CD4-positive, CD25-positive, alpha-beta regulatory T cell (primary cell): Measurements from ENCODE around the gene POLA1. TPM values are rescaled to one million over a fixed set of nuclear protein-coding genes. Genes with fewer than 3 reads are reported as not detected.

Source experiments
- ATAC-seq, 2 donors: fragments of 150-1000 bp; cut with Tn5 transposase; one replicate each; pipeline ENCODE4 v1.10.0; 2021; ENCODE audit warnings: low read depth in 2 of 2, moderate number of reproducible peaks in 2 of 2, moderate library complexity in 1 of 2
- DNase-seq, 3 donors: peaks; one replicate each; pipeline versions ENCODE4 v3.0.0 to v3.0.0-alpha.2; 2012 to 2022; ENCODE audit warnings: mixed read lengths in 1 of 3
- H3K27ac ChIP-seq: one replicate; pipeline ENCODE4 v1.7.0; 2013; ENCODE audit warnings: mild to moderate bottlenecking, low read length; ENCODE audit not compliant: insufficient read depth, poor library complexity, severe bottlenecking
- H3K27me3 ChIP-seq: one replicate; pipeline ENCODE4 v1.7.0; 2013; ENCODE audit warnings: low read length; ENCODE audit not compliant: control insufficient read depth, insufficient read depth
- H3K36me3 ChIP-seq: one replicate; pipeline ENCODE4 v1.7.0; 2013; ENCODE audit warnings: mild to moderate bottlenecking, low read length, moderate library complexity; ENCODE audit not compliant: control insufficient read depth, insufficient read depth
- H3K4me1 ChIP-seq: 2 replicates; pipeline ENCODE4 v1.7.0; 2013; ENCODE audit warnings: mild to moderate bottlenecking, low read length; ENCODE audit not compliant: insufficient read depth, control insufficient read depth, poor library complexity, severe bottlenecking
- H3K4me3 ChIP-seq: one replicate; pipeline ENCODE4 v1.7.0; 2013; ENCODE audit warnings: low read depth, mild to moderate bottlenecking, low read length, moderate library complexity
- H3K9me3 ChIP-seq, 2 experiments: 1 replicate in 1 of 2; 2 replicates in 1 of 2; pipeline ENCODE4 v1.7.0; 2013; ENCODE audit warnings: low read length in 2 of 2, mild to moderate bottlenecking in 1 of 2, moderate library complexity in 1 of 2; ENCODE audit not compliant: control insufficient read depth in 2 of 2
- H3K27ac Mint-ChIP-seq, 3 donors: one replicate each; pipeline ENCODE4 v1.8.0; 2020 to 2022; ENCODE audit warnings: mild to moderate bottlenecking in 3 of 3, mixed read lengths in 3 of 3, moderate library complexity in 2 of 3
- H3K27me3 Mint-ChIP-seq: one replicate; pipeline ENCODE4 v1.8.0; 2022; ENCODE audit warnings: mild to moderate bottlenecking, mixed read lengths
- H3K36me3 Mint-ChIP-seq: one replicate; pipeline ENCODE4 v1.8.0; 2020; ENCODE audit warnings: mixed read lengths
- H3K4me1 Mint-ChIP-seq, 4 donors: one replicate each; pipeline ENCODE4 v1.8.0; 2020 to 2022; ENCODE audit warnings: mixed read lengths in 4 of 4, mild to moderate bottlenecking in 1 of 4
- H3K4me3 Mint-ChIP-seq, 4 donors: one replicate each; pipeline ENCODE4 v1.8.0; 2020 to 2022; ENCODE audit warnings: mild to moderate bottlenecking in 4 of 4, mixed read lengths in 4 of 4, moderate library complexity in 3 of 4
- H3K9me3 Mint-ChIP-seq, 7 donors: one replicate each; pipeline ENCODE4 v1.8.0; 2020 to 2022; ENCODE audit warnings: mixed read lengths in 7 of 7, mild to moderate bottlenecking in 3 of 7, moderate library complexity in 2 of 7
- polyA plus RNA-seq, 4 donors: library from polyadenylated mRNA; unstranded; fragments of 300-500 nt; fragmentation: Illumina TruSeq; gene quantifications; one replicate each; pipeline ENCODE4 v1.2.3, GENCODE V29; 2021
- total RNA-seq: library from RNA; stranded (reverse); gene quantifications from one replicate; pipeline ENCODE4 v1.2.3, GENCODE V29; 2022

POLA1 gene
- total and polyA plus RNA-seq, 5 donors from 2014 or later, result 3.1 to 10.2 (median 4.7) TPM

GRCh38 chrX:24886916-24887315 lies 193.2 kb downstream of the POLA1 start:
- Histone ChIP-seq H3K9me3 (no peaks in the 10 kb centered on the region), H3K27ac (no peak overlapping the region), H3K27me3 (no peaks in the 10 kb centered on the region), H3K36me3 (no peaks in the 10 kb centered on the region), H3K4me1 (no peaks in the 10 kb centered on the region), H3K4me3 (no peak overlapping the region)
- Mint-ChIP-seq H3K27ac (no peak overlapping the region), H3K4me1 (peaks cover 2 to 9% (median 5%) of the 10 kb centered on the region in 4 donors), H3K27me3 (no peaks in the 10 kb centered on the region), H3K36me3 (peaks cover 10% of the 10 kb centered on the region), H3K4me3 (no peak overlapping the region), H3K9me3 (no peaks in the 10 kb centered on the region)
- DNase-seq, result no peak
- no peak for ATAC-seq

- H3K4me1 ChIP-seq, result no peaks in the 10 kb centered on the region
- Mint-ChIP-seq H3K27ac (no peak overlapping the region), H3K9me3 (peaks cover 0 to 4% (median 0%) of the 10 kb centered on the region in 7 donors), H3K36me3 (peaks cover 14% of the 10 kb centered on the region), H3K4me1 (peaks cover 0 to 5% (median 0%) of the 10 kb centered on the region in 4 donors), H3K4me3 (no peak overlapping the region), H3K27me3 (no peaks in the 10 kb centered on the region)
- H3K36me3 ChIP-seq, result no peaks in the 10 kb centered on the region
- no peaks in the 10 kb centered on the region for H3K9me3 ChIP-seq
- no peak overlapping the region for H3K27ac ChIP-seq
- ATAC-seq (peak; percentile 65 to 74), DNase-seq (peak in 1 of 3 donors; percentile 69)
- no peak overlapping the region for H3K4me3 ChIP-seq
- no peaks in the 10 kb centered on the region for H3K27me3 ChIP-seq
Observed at GRCh38 chrX:24890677-24891076, 197.0 kb downstream of the POLA1 start.

- Mint-ChIP-seq H3K27ac (no peak overlapping the region), H3K4me1 (no peaks in the 10 kb centered on the region), H3K36me3 (no peaks in the 10 kb centered on the region), H3K9me3 (peaks cover 0 to 5% (median 0%) of the 10 kb centered on the region in 7 donors), H3K27me3 (no peaks in the 10 kb centered on the region), H3K4me3 (no peak overlapping the region)
- H3K36me3 ChIP-seq, result no peaks in the 10 kb centered on the region
- H3K27ac ChIP-seq, result no peak overlapping the region
- no peaks in the 10 kb centered on the region for H3K4me1 ChIP-seq
- ATAC-seq, result no peak
- no peak for DNase-seq
- no peaks in the 10 kb centered on the region for H3K27me3 ChIP-seq
- no peak overlapping the region for H3K4me3 ChIP-seq
- no peaks in the 10 kb centered on the region for H3K9me3 ChIP-seq
Observed at GRCh38 chrX:24899391-24899790, 205.7 kb downstream of the POLA1 start.

DNA sequence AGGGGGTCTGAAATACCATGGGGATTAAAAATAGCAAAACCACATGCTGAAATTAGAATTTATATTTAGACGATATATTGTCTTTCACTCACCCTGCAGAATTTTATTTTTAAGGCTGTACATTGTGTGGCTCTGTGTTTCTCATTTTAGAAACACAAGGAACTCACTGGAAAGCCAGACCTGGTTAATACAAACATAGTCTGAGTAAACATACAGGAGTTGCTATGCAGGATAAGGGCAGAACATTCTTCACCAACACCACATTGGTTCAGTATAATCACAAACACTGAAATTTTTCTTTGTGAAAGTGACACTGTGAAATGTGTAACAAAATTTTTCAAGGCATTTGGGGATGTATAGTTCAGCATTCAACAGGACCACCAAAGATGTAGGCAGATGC lies 206.5 kb downstream of the POLA1 start:
- DNase-seq (no peak), ATAC-seq (no peak)
- no peaks in the 10 kb centered on the region for H3K9me3 ChIP-seq
- no peaks in the 10 kb centered on the region for H3K36me3 Mint-ChIP-seq
- no peaks in the 10 kb centered on the region for H3K27me3 ChIP-seq
- no peak overlapping the region for H3K4me3 ChIP-seq
- no peaks in the 10 kb centered on the region for H3K4me1 Mint-ChIP-seq
- H3K36me3 ChIP-seq, result no peaks in the 10 kb centered on the region
- H3K9me3 Mint-ChIP-seq, result peaks cover 0 to 5% (median 0%) of the 10 kb centered on the region in 7 donors
- H3K4me3 Mint-ChIP-seq, result no peak overlapping the region
- no peaks in the 10 kb centered on the region for H3K4me1 ChIP-seq
- H3K27ac Mint-ChIP-seq, result no peak overlapping the region
- H3K27me3 Mint-ChIP-seq, result no peaks in the 10 kb centered on the region
- no peak overlapping the region for H3K27ac ChIP-seq

- H3K36me3 ChIP-seq, result no peaks in the 10 kb centered on the region
- H3K36me3 Mint-ChIP-seq, result peaks cover 4% of the 10 kb centered on the region
- H3K27ac Mint-ChIP-seq, result no peak overlapping the region
- peaks cover 0 to 5% (median 0%) of the 10 kb centered on the region in 7 donors for H3K9me3 Mint-ChIP-seq
- H3K27ac ChIP-seq, result no peak overlapping the region
- no peak overlapping the region for H3K4me3 Mint-ChIP-seq
- H3K4me3 ChIP-seq, result no peak overlapping the region
- no peaks in the 10 kb centered on the region for H3K27me3 Mint-ChIP-seq
- no peak for DNase-seq
- ATAC-seq, result no peak
- peaks cover 0 to 5% (median 0%) of the 10 kb centered on the region in 4 donors for H3K4me1 Mint-ChIP-seq
- no peaks in the 10 kb centered on the region for H3K9me3 ChIP-seq
- no peaks in the 10 kb centered on the region for H3K27me3 ChIP-seq
- H3K4me1 ChIP-seq, result no peaks in the 10 kb centered on the region
Observed at GRCh38 chrX:24902806-24903205, 209.1 kb downstream of the POLA1 start.

- no peak overlapping the region for H3K27ac ChIP-seq
- no peaks in the 10 kb centered on the region for H3K9me3 ChIP-seq
- no peak overlapping the region for H3K4me3 Mint-ChIP-seq
- H3K27ac Mint-ChIP-seq, result peak overlapping the region in 1 of 3 donors; percentile 14
- no peaks in the 10 kb centered on the region for H3K9me3 Mint-ChIP-seq
- ATAC-seq (no peak), DNase-seq (no peak)
- H3K4me1 ChIP-seq, result no peaks in the 10 kb centered on the region
- no peaks in the 10 kb centered on the region for H3K36me3 ChIP-seq
- no peaks in the 10 kb centered on the region for H3K27me3 Mint-ChIP-seq
- no peaks in the 10 kb centered on the region for H3K27me3 ChIP-seq
- no peak overlapping the region for H3K4me3 ChIP-seq
- H3K36me3 Mint-ChIP-seq, result no peaks in the 10 kb centered on the region
- no peaks in the 10 kb centered on the region for H3K4me1 Mint-ChIP-seq
Observed at GRCh38 chrX:24918715-24919114, 225.0 kb downstream of the POLA1 start.

DNA sequence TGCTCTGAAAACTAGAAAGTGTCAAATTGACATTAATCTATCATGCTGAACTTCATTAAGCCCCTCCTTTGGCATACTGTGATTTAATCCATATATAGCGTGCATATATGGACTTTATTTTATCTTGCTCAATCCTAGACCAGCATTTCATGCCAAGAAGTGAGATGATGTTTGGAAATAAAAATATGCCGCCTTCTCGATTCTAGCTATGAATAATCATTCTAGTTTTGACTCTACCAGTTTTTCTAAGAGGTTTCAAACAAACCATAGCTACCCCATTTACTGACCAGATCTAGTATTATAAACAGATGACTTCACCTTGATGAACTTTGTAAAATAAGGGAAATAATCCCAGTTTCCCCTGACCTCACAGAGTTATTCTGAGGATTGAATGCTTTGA lies 227.1 kb downstream of the POLA1 start:
- H3K27ac Mint-ChIP-seq, result no peak overlapping the region
- H3K4me1 Mint-ChIP-seq, result peaks cover 0 to 3% (median 0%) of the 10 kb centered on the region in 4 donors

DNA sequence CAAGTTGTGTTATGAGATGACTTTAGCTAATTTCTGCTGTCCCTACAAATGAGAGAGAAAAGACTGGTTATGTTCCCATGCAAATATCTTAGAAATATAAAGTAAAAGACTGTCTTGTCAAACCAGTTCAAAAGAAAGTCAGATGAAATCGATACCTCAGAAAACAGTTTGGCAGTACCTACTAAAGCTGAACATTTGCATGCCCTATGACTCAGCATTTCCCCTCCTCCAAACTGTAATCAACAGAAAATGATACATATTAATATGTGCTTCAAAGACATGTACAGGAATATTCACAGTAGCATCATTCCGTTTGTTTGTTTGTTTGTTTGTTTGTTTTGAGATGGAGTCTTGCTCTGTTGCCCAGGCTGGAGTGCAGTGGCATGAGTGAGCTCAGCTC lies 231.7 kb downstream of the POLA1 start:
- Histone ChIP-seq H3K27me3 (no peaks in the 10 kb centered on the region), H3K4me1 (no peaks in the 10 kb centered on the region), H3K4me3 (no peak overlapping the region), H3K27ac (no peak overlapping the region), H3K36me3 (no peaks in the 10 kb centered on the region), H3K9me3 (no peaks in the 10 kb centered on the region)
- peaks cover 0 to 3% (median 0%) of the 10 kb centered on the region in 4 donors for H3K4me1 Mint-ChIP-seq
- DNase-seq (peak in 1 of 3 donors; percentile 39), ATAC-seq (no peak)
- no peaks in the 10 kb centered on the region for H3K27me3 Mint-ChIP-seq
- no peak overlapping the region for H3K4me3 Mint-ChIP-seq
- H3K27ac Mint-ChIP-seq, result no peak overlapping the region
- no peaks in the 10 kb centered on the region for H3K9me3 Mint-ChIP-seq
- H3K36me3 Mint-ChIP-seq, result peaks cover 5% of the 10 kb centered on the region

More for the DNA sequence above, 227.1 kb downstream of the POLA1 start:
- ATAC-seq (no peak), DNase-seq (no peak)
- Mint-ChIP-seq H3K4me3 (no peak overlapping the region), H3K36me3 (no peaks in the 10 kb centered on the region), H3K27me3 (no peaks in the 10 kb centered on the region), H3K9me3 (no peaks in the 10 kb centered on the region)
- H3K27me3 ChIP-seq, result no peaks in the 10 kb centered on the region
- no peaks in the 10 kb centered on the region for H3K36me3 ChIP-seq
- H3K27ac ChIP-seq, result no peak overlapping the region
- no peaks in the 10 kb centered on the region for H3K4me1 ChIP-seq
- H3K4me3 ChIP-seq, result no peak overlapping the region
- no peaks in the 10 kb centered on the region for H3K9me3 ChIP-seq
